ENCODE data around the gene CRHR2.

CRHR2 gene

DNA sequence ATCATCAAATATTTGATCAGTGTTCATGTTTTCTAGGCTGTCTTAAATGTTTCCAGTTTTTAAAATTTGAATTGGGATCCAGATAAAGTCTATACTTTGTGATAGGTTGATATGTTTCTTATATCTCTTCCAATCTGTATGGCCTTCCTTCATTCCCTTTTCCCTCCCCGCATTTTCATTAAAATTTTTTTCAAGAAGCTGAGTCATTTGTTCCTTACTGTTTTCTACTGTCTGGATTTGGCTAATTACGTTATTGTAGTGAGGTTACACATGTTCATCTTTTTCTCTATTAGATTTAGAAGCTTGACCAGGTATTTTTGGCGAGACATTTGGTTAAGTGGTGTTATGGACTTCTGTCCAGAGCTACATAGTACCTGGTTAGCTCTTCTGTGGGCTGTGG is 76.4 kb downstream of the CRHR2 start:
- in situ Hi-C loops (cut with HindIII; ENCODE audit: low sequenced_read_pairs), result no loop called here
- no peak overlapping the region for H3K4me3 ChIP-seq (ENCODE audit: low read depth, low read length)
- DNase-seq (ENCODE audit: low read depth, low spot score), result no peak
- TF ChIP-seq, protein P1, sequence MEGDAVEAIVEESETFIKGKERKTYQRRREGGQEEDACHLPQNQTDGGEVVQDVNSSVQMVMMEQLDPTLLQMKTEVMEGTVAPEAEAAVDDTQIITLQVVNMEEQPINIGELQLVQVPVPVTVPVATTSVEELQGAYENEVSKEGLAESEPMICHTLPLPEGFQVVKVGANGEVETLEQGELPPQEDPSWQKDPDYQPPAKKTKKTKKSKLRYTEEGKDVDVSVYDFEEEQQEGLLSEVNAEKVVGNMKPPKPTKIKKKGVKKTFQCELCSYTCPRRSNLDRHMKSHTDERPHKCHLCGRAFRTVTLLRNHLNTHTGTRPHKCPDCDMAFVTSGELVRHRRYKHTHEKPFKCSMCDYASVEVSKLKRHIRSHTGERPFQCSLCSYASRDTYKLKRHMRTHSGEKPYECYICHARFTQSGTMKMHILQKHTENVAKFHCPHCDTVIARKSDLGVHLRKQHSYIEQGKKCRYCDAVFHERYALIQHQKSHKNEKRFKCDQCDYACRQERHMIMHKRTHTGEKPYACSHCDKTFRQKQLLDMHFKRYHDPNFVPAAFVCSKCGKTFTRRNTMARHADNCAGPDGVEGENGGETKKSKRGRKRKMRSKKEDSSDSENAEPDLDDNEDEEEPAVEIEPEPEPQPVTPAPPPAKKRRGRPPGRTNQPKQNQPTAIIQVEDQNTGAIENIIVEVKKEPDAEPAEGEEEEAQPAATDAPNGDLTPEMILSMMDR (IDR thresholded peaks at IDR 0.05; ENCODE audit: low read depth, low read length), result no peak

DNA sequence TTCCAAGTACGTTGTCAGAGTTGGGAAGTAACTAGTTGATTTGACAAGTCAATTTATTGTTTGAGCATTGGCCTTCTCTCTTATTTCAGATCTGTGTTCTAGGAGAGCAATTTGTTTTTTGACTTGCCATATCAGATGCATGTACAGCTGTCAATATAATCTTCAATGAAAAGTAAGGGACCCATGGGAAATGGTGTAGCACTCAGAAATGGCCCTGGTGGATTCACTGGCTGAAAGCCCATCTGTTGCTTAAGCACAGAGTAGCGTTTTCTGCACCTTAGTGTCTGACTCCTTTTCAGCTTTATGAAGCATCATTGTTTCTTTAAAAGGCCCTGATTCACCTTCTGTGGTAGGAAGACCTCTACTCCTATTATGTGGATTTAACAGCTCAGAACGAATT is 77.4 kb downstream of the CRHR2 start:
- in situ Hi-C loops (cut with HindIII; ENCODE audit: low sequenced_read_pairs), result no loop called here
- no peak for DNase-seq (ENCODE audit: low read depth, low spot score)
- no peak overlapping the region for H3K4me3 ChIP-seq (ENCODE audit: low read depth, low read length)
- TF ChIP-seq, protein P1 (IDR thresholded peaks at IDR 0.05; ENCODE audit: low read depth, low read length), result no peak
